Activated gamma-delta T cell (primary cell): ENCODE results near the gene GALR3.

Experiments
- DNase-seq: peaks from one replicate; lab custom pipeline; 2025; lab: John Stamatoyannopoulos, UW

Gene GALR3

GRCh38 chr22:37870273-37870672, 47.1 kb downstream of the GALR3 start:
- DNase-seq = no peak
